Activated CD4-positive, alpha-beta T cell treated with anti-CD3 and anti-CD28 coated beads, Interleukin-10, Interleukin-2, amounts not matched to agents 100 ng/mL and 50 ng/mL, durations not matched to agents 16 hours and 8 hours (primary cell): ENCODE data around the gene MAP3K7CL.

ENCODE experiments used
- DNase-seq: peaks from one replicate; pipeline ENCODE4 v3.0.0-alpha.2; 2020

Gene MAP3K7CL

GRCh38 chr21:29205009-29205408 is 74.6 kb downstream of the MAP3K7CL start:
- no peak for DNase-seq

- DNase-seq, result no peak
These were observed 75.5 kb downstream of the MAP3K7CL start for GRCh38 chr21:29205988-29206387.

GRCh38 chr21:29206445-29206844 is 76.0 kb downstream of the MAP3K7CL start:
- no peak for DNase-seq

GRCh38 chr21:29207201-29207600 is 76.8 kb downstream of the MAP3K7CL start:
- no peak for DNase-seq

GRCh38 chr21:29208044-29208681 is 77.7 kb downstream of the MAP3K7CL start:
- DNase-seq, result no peak

GRCh38 chr21:29208682-29209059 is 78.2 kb downstream of the MAP3K7CL start:
- DNase-seq, result no peak

- no peak for DNase-seq
These were observed 79.3 kb downstream of the MAP3K7CL start for GRCh38 chr21:29209696-29210095.

GRCh38 chr21:29211205-29211604 is 80.8 kb downstream of the MAP3K7CL start:
- DNase-seq, result no peak

- no peak for DNase-seq
These were observed 82.0 kb downstream of the MAP3K7CL start for GRCh38 chr21:29212446-29212845.

GRCh38 chr21:29213513-29214385 is 83.3 kb downstream of the MAP3K7CL start:
- no peak for DNase-seq

GRCh38 chr21:29215709-29216108 is 85.3 kb downstream of the MAP3K7CL start:
- DNase-seq, result no peak

GRCh38 chr21:29217818-29218291 is 87.4 kb downstream of the MAP3K7CL start:
- DNase-seq, result no peak

- DNase-seq, result no peak
These were observed 88.3 kb downstream of the MAP3K7CL start for GRCh38 chr21:29218749-29219148.

- DNase-seq, result no peak
These were observed 88.8 kb downstream of the MAP3K7CL start for GRCh38 chr21:29219165-29219770.

GRCh38 chr21:29221253-29221744 is 90.9 kb downstream of the MAP3K7CL start:
- no peak for DNase-seq

- DNase-seq, result no peak
These were observed 93.6 kb downstream of the MAP3K7CL start for GRCh38 chr21:29224006-29224405.
